A673 (cell line): ENCODE results near the gene MELTF.

ENCODE experiments used
- CTCF ChIP-seq: fragments of 300-800, 200-600 bp; sonication (generic); conservative IDR thresholded peaks from 2 replicates; pipeline ENCODE4 v1.5.1; 2017; ENCODE audit warnings: low read depth, mild to moderate bottlenecking, antibody characterized with exemption, low read length, moderate library complexity, mixed read lengths
- EZH2 ChIP-seq: fragments of 200-600 bp; sonication (generic); IDR thresholded peaks from 2 replicates; pipeline ENCODE4 v1.6.1; 2017; ENCODE audit warnings: borderline replicate concordance, low read depth, mild to moderate bottlenecking, mixed read lengths, antibody characterized with exemption, low read length; ENCODE audit not compliant: poor library complexity, severe bottlenecking

- TF ChIP-seq CTCF: no peak
- no peak for TF ChIP-seq EZH2
Measured at GRCh38 chr3:197001106-197001971, 28.3 kb downstream of the MELTF start.
